ENCODE results near the gene IMP3. TPM values are rescaled to one million over a fixed set of nuclear protein-coding genes. Genes with fewer than 3 reads are reported as not detected.

IMP3 gene
- total RNA-seq, 4 donors from 2014 or later, result 162 to 194 (median 170) TPM

DNA sequence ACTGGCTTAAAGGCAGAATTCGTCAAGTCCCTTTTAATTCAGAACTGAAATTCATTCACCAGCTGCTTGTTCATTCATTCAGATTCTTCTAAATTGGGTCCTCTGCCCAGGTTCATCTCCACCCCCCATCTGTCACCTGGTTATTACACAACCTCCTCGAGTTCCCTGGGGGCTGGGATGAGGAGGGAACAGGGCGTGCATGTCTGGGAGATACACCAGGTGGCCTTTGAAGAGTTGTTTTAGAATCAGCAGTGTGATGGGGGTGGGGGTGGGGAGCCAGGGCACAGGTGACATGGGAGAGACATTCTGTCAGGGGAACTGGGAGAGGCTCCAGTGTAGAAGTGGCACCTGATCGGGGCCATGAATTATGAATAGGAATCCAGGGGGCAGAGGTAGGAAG lies 15.9 kb upstream of the IMP3 start:
- DNase-seq (ENCODE audit: low spot score) (no peak), ATAC-seq (ENCODE audit: low FRiP score) (no peak)
- TF ChIP-seq, protein P1, sequence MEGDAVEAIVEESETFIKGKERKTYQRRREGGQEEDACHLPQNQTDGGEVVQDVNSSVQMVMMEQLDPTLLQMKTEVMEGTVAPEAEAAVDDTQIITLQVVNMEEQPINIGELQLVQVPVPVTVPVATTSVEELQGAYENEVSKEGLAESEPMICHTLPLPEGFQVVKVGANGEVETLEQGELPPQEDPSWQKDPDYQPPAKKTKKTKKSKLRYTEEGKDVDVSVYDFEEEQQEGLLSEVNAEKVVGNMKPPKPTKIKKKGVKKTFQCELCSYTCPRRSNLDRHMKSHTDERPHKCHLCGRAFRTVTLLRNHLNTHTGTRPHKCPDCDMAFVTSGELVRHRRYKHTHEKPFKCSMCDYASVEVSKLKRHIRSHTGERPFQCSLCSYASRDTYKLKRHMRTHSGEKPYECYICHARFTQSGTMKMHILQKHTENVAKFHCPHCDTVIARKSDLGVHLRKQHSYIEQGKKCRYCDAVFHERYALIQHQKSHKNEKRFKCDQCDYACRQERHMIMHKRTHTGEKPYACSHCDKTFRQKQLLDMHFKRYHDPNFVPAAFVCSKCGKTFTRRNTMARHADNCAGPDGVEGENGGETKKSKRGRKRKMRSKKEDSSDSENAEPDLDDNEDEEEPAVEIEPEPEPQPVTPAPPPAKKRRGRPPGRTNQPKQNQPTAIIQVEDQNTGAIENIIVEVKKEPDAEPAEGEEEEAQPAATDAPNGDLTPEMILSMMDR (IDR thresholded peaks at IDR 0.05), result no peak

DNA sequence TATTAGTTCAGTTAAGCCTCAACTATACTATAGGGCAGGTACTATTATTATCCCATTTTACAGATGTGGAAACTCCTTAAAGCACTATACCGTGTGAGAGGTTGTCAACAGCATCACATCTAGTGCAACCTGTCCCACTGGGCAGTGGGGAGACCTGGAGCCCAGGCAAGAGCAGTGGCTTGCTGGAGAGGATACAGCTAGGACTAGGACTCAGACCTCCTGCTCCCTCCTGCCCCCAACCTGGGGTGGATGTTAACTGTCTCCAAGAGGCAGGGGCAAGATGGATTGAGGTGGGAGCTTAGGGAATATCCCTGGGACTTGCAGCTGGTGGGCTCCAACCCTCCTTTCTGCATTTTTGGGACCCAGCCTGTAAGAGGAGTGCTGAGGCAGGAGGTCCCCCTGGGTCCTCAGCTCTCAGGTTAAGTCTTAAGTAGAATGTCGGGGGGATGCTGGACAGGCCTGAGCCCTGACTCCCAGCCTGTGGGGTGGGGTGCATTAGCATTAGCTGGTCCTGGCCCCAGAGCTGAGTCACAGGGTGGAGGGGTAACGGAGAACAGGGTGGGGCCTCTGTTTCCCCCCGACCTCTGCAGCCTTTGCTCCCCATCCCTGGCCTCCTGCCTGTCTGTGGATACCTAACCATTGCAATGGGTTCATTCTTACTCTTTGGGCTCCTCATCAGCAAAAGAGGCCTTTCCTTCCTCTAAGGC lies 14.3 kb upstream of the IMP3 start:
- DNase-seq (ENCODE audit: low spot score) (no peak), ATAC-seq (ENCODE audit: low FRiP score) (no peak)
- TF ChIP-seq, protein P1 (IDR thresholded peaks at IDR 0.05), result no peak

DNA sequence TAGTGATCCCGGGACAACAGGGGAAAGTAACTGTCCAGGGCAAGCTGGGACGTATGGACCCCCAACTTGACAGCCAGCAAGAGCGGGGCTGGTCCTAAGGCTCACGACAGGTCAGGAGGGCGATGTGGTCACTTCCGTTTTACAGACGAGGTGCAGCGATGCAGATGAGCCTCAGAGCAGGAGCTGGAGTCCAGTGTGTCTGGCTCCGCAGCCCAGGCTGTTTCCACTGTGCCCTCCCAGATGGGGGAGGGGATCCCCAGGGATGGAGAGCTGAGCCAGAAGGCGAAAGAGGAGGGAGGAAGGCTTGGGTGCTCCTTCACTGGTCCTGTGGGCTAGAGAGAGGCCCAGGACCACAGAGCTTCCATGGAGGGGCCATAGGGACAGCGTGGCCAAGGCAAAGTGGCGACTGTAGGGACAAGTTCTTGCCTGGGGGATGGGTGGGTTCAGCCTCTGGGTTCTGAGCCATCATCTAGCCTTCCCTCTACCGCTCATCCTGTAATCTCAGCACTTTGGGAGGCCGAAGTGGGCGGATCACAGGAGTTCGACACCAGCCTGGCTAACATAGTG lies 13.4 kb upstream of the IMP3 start:
- DNase-seq (ENCODE audit: low spot score) (no peak), ATAC-seq (ENCODE audit: low FRiP score) (no peak)
- TF ChIP-seq, protein P1 (IDR thresholded peaks at IDR 0.05), result no peak

DNA sequence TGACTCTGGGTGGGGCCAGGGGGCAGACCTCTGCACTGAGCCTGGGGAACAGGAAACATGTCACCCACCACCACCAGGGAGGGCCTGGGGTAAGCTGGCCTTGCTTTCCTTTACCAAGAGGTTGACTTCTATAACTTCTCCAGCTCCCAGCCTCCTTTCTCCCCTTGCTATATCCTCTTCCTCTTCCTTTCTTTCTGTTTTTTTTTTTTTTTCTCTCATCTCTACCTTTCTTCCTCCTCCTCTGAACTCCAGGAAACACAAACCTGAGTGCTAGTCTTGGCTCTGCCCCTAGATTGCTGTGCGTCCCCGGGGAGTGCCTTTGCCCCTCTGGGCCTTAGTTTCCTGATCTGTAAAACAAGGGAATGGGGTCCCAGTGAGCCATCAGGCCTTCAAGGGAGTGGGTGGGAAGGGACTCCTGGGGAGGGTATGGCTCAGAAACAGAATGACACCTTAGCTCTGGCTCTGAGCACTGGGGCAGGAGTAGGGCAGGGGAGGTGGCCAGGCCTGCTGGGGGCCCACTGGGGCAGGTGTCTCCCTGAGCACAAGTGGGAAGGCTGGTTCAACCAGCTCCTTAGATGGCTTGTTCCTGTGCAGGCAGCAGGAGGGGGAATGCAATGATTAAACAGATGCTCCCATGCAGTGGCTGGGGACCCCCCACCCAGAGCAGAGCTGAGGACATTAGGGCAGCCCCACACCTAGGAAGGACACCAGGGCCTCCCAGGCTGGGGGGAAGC lies 12.0 kb upstream of the IMP3 start:
- TF ChIP-seq, protein P1 (IDR thresholded peaks at IDR 0.05), result no peak
- DNase-seq (ENCODE audit: low spot score) (no peak), ATAC-seq (ENCODE audit: low FRiP score) (no peak)

DNA sequence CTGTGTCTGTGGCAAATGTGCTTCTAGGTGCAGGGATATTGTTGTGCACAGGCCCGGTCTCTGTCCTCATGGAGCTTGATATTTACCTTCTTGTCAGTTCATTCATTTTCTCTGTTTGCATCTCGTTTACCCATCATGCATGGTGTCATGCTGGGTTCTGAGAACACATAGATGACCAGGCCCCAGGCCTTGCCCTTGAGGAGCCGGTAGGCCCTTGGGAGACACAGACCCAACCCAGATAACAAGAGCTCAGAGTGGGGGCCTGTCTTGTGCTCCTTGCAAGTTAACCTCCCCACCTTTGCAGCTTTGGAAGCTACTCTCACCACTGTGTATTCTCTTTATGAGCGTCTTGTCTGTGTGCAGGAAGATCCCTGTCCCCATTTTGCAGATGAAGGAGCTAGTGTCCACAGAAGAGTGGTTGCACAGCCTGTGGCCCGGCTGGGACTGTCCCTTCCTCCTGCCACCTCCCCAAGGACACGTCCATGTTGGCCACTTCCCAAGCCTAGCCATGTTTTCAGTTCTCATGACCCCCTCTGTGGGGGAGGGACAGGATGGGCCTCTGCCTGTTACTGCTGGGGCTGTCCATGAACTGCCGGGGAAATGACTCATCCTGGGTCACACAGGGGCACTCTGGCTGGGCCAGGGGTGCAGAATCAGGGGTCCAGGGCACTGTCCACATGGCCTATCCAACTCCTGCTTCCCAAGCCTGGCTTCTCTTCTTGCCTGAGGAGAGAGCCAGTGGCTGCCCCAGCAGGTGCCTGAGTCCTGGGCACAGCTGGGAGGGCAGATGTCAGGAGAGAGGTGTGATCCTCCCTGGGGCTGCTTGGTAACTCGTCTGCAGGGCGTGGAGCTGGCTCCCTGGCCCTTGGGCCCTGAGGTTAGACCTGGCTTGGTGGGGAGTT lies 11.1 kb upstream of the IMP3 start:
- DNase-seq (ENCODE audit: low spot score) (no peak), ATAC-seq (ENCODE audit: low FRiP score) (no peak)
- TF ChIP-seq, protein P1 (IDR thresholded peaks at IDR 0.05), result no peak

DNA sequence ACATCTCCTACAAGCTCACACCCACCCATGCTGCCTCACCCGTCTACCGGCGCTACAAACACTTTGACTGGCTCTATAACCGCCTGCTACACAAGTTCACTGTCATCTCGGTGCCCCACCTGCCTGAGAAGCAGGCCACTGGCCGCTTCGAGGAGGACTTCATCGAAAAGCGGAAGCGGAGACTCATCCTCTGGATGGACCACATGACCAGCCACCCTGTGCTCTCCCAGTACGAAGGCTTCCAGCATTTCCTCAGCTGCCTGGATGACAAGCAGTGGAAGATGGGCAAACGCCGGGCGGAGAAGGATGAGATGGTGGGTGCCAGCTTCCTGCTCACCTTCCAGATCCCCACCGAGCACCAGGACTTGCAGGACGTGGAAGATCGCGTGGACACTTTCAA lies 9.8 kb upstream of the IMP3 start:
- ATAC-seq (ENCODE audit: low FRiP score), result no peak
- no peak for DNase-seq (ENCODE audit: low spot score)
- TF ChIP-seq, protein P1 (IDR thresholded peaks at IDR 0.05), result no peak
